HG03520 (cell line): Measurements from ENCODE around the gene FCN2.

Source experiments
- ATAC-seq: cut with Tn5 transposase; IDR thresholded peaks from one replicate; pipeline ENCODE4 v1.9.1; 2021; ENCODE audit warnings: mild to moderate bottlenecking, moderate library complexity; ENCODE audit not compliant: unreplicated experiment

FCN2 gene

GRCh38 chr9:134868751-134869553 lies 11.7 kb upstream of the FCN2 start:
- no peak for ATAC-seq

GRCh38 chr9:134869554-134870300 lies 10.9 kb upstream of the FCN2 start:
- no peak for ATAC-seq

- no peak for ATAC-seq
Observed at GRCh38 chr9:134870301-134870694, 10.3 kb upstream of the FCN2 start.

GRCh38 chr9:134870746-134871662 lies 9.6 kb upstream of the FCN2 start:
- no peak for ATAC-seq

GRCh38 chr9:134871697-134872340 lies 8.8 kb upstream of the FCN2 start:
- no peak for ATAC-seq

GRCh38 chr9:134872482-134873231 lies 8.0 kb upstream of the FCN2 start:
- no peak for ATAC-seq

GRCh38 chr9:134875371-134875770 lies 5.2 kb upstream of the FCN2 start:
- no peak for ATAC-seq

GRCh38 chr9:134877541-134877940 lies 3.1 kb upstream of the FCN2 start:
- no peak for ATAC-seq

- ATAC-seq = no peak
Observed at GRCh38 chr9:134879664-134880483, 736 bp upstream of the FCN2 start.

GRCh38 chr9:134881313-134881670 lies 682 bp downstream of the FCN2 start:
- no peak for ATAC-seq

GRCh38 chr9:134882204-134882785 lies 1.7 kb downstream of the FCN2 start:
- no peak for ATAC-seq

- no peak for ATAC-seq
Observed at GRCh38 chr9:134883040-134883782, 2.6 kb downstream of the FCN2 start.

- no peak for ATAC-seq
Observed at GRCh38 chr9:134884492-134884891, 3.9 kb downstream of the FCN2 start.

GRCh38 chr9:134885001-134885678 lies 4.5 kb downstream of the FCN2 start:
- no peak for ATAC-seq

GRCh38 chr9:134885679-134886412 lies 5.2 kb downstream of the FCN2 start:
- ATAC-seq = no peak

- ATAC-seq = no peak
Observed at GRCh38 chr9:134886413-134886913, 5.9 kb downstream of the FCN2 start.

GRCh38 chr9:134887219-134887618 lies 6.6 kb downstream of the FCN2 start:
- ATAC-seq = no peak
